RWPE2 (cell line): Measurements from ENCODE around the gene UQCR10.

Source experiments
- ATAC-seq: fragments of 200-7000 bp; cut with Tn5 transposase; 3 replicates; pipeline ENCODE4 v1.9.1; 2021; ENCODE audit warnings: low read depth
- DNase-seq: peaks from one replicate; pipeline ENCODE4 v3.0.0-alpha.2; 2020; ENCODE audit warnings: low spot score
- H3K27ac ChIP-seq: fragments of 450-650 bp; 2 replicates; pipeline ENCODE4 v1.5.1; 2017; ENCODE audit warnings: mild to moderate bottlenecking; ENCODE audit not compliant: poor library complexity, severe bottlenecking
- H3K27me3 ChIP-seq: fragments of 250-450 bp; sonication (Bioruptor Pico); 2 replicates; pipeline ENCODE4 v1.5.1; 2021; ENCODE audit warnings: mild to moderate bottlenecking, moderate library complexity; ENCODE audit not compliant: insufficient read depth, poor library complexity, severe bottlenecking
- H3K36me3 ChIP-seq: fragments of 250-450 bp; sonication (Bioruptor Pico); 2 replicates; pipeline ENCODE4 v1.5.1; 2020; ENCODE audit warnings: low read depth, mild to moderate bottlenecking, moderate library complexity
- H3K4me1 ChIP-seq: fragments of 250-450 bp; sonication (Bioruptor Pico); 2 replicates; pipeline ENCODE4 v1.5.1; 2021; ENCODE audit warnings: mild to moderate bottlenecking, moderate library complexity; ENCODE audit not compliant: insufficient read depth, poor library complexity, severe bottlenecking
- H3K4me3 ChIP-seq: fragments of 250-450 bp; sonication (Bioruptor Pico); 2 replicates; pipeline ENCODE4 v1.5.1; 2021; ENCODE audit warnings: mild to moderate bottlenecking, moderate library complexity; ENCODE audit not compliant: severe bottlenecking
- H3K9me3 ChIP-seq: fragments of 250-450 bp; sonication (Bioruptor Pico); 2 replicates; pipeline ENCODE4 v1.5.1; 2021; ENCODE audit warnings: mild to moderate bottlenecking, moderate library complexity; ENCODE audit not compliant: severe bottlenecking
- TF ChIP-seq, protein P1 (sequence below): fragments of 450-650 bp; IDR thresholded peaks from one replicate; pipeline ENCODE4 v1.5.1; 2017; ENCODE audit warnings: mild to moderate bottlenecking, moderate library complexity; ENCODE audit not compliant: poor library complexity, severe bottlenecking

Gene UQCR10

DNA sequence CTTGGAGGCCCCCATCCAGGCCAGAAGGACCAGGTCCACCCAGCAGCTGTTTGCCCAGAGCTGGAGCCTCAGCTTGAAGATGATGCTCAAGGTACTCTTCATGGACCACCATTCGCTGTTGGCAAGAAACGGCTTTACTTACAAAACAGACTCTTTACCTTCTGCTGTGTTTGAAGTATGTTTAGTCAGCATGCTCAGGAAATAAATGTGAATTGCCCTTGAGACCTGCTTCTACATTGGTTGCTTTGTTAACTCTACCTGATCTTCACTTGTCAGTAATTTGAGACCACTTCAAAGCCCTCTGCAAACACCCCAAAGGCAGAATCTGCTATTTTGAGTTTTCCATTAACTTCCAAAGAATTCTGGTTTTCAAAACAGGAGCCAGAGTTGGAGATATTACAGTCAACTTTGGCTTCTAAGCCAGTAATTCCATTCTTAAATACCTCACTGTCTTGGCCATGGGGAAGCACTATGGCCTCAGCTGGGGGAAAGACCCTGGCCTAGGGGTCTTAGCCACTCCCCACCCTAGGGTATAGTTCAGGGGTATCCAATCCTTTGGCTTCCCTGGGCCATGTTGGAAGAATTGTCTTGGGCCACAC, 2.7 kb downstream of the UQCR10 start:
- TF ChIP-seq, protein P1, sequence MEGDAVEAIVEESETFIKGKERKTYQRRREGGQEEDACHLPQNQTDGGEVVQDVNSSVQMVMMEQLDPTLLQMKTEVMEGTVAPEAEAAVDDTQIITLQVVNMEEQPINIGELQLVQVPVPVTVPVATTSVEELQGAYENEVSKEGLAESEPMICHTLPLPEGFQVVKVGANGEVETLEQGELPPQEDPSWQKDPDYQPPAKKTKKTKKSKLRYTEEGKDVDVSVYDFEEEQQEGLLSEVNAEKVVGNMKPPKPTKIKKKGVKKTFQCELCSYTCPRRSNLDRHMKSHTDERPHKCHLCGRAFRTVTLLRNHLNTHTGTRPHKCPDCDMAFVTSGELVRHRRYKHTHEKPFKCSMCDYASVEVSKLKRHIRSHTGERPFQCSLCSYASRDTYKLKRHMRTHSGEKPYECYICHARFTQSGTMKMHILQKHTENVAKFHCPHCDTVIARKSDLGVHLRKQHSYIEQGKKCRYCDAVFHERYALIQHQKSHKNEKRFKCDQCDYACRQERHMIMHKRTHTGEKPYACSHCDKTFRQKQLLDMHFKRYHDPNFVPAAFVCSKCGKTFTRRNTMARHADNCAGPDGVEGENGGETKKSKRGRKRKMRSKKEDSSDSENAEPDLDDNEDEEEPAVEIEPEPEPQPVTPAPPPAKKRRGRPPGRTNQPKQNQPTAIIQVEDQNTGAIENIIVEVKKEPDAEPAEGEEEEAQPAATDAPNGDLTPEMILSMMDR: no peak
- DNase-seq: no peak
- H3K27me3 ChIP-seq: no peaks in the 10 kb centered on the region

DNA sequence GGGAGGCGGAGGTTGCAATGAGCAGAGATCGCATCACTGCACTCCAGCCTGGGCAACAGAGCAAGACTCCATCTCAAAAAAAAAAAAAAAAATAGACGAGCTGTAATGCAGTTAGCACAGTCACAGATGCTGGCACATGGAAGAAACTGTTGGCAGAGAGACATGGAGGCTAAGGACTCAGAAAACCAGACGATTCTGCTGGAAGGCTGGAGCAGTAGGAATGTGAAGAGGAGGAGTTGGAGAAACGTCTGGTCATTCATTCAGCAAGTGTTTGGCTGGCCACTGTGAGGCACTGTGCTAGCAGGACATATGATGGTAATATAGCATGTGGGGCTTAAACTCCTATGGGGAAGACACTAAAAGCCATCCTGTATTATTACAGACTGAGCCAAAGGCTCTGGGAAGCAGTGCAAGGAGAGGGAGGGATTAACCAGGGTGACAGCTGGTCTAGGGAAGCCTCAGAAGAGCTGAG, 5.0 kb downstream of the UQCR10 start:
- TF ChIP-seq, protein P1: peak; percentile 47
- ATAC-seq (no peak; the same call in 2 of the 3 replicates), DNase-seq (no peak)
- Histone ChIP-seq H3K4me3 (no peak overlapping the region), H3K4me1 (peaks cover 6% of the 10 kb centered on the region), H3K9me3 (no peaks in the 10 kb centered on the region), H3K36me3 (peaks cover 23% of the 10 kb centered on the region), H3K27me3 (no peaks in the 10 kb centered on the region), H3K27ac (peak overlapping the region; percentile 71)

More for the DNA sequence above, 2.7 kb downstream of the UQCR10 start:
- no peak for ATAC-seq
- Histone ChIP-seq H3K4me1 (peaks cover 6% of the 10 kb centered on the region), H3K27ac (no peak overlapping the region), H3K4me3 (no peak overlapping the region), H3K9me3 (no peaks in the 10 kb centered on the region), H3K36me3 (peaks cover 23% of the 10 kb centered on the region)

DNA sequence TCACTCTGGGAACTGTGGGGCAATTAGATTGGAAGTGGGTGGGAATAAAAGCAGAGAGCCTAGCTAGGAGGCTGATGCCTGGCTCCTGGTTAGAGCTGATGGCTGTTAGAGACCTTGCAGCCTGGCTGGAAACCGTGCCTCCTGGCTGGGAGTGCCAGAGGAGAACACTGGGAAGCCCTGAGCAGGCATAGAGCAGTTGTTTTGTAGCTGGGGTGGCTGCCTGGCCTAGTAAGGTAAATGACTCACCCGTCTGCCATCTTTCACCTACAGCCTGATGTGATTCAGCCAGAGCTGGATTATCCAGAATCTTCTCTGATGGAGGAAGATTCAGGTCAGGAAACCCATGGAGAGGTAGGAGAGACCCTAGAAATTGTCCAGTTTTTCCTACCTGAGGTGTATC, 6.1 kb downstream of the UQCR10 start:
- Histone ChIP-seq H3K36me3 (peaks cover 23% of the 10 kb centered on the region), H3K4me1 (peaks cover 6% of the 10 kb centered on the region), H3K4me3 (no peak overlapping the region), H3K9me3 (no peaks in the 10 kb centered on the region), H3K27me3 (no peaks in the 10 kb centered on the region), H3K27ac (peak overlapping the region; percentile 71)
- DNase-seq: peak; percentile 73
- peak; percentile 98 for ATAC-seq
- TF ChIP-seq, protein P1: no peak

DNA sequence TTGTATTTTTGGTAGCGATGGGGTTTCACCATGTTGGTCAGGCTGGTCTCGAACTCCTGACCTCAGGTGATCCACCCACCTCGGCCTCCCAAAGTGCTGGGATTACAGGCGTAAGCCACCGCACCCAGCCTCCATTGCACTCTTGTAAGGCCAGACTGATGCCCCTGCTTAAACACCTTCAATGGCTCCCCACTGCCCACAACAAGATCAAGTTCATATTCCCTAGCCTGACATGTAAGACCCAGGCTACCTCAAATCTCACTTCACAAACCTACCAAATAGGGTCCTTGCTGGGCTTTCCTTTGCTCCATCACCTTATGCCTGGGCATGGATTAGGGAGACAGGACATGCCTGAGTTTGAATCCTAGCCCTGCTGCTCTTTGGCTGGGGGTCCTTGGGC, 13.1 kb downstream of the UQCR10 start:
- DNase-seq (no peak), ATAC-seq (no peak)
- no peaks in the 10 kb centered on the region for H3K27me3 ChIP-seq
- TF ChIP-seq, protein P1: no peak
- H3K4me3 ChIP-seq: no peak overlapping the region
- no peaks in the 10 kb centered on the region for H3K36me3 ChIP-seq
- H3K9me3 ChIP-seq: no peaks in the 10 kb centered on the region
- H3K4me1 ChIP-seq: peaks cover 34% of the 10 kb centered on the region
- H3K27ac ChIP-seq: peak overlapping the region; percentile 89
